HL-60/S4 treated with retinoic acid at 250 ng/mL for 4 days and 3 days (cell line): Measurements from ENCODE around the gene MCAT.

Experiments used
- in situ Hi-C: fragments of 300-500 bp; cut with MboI; formaldehyde crosslinking; loops from 2 replicates; pipeline ENCODE4 v1.7.0; 2022; ENCODE audit warnings: low sequenced_read_pairs

The MCAT gene

DNA sequence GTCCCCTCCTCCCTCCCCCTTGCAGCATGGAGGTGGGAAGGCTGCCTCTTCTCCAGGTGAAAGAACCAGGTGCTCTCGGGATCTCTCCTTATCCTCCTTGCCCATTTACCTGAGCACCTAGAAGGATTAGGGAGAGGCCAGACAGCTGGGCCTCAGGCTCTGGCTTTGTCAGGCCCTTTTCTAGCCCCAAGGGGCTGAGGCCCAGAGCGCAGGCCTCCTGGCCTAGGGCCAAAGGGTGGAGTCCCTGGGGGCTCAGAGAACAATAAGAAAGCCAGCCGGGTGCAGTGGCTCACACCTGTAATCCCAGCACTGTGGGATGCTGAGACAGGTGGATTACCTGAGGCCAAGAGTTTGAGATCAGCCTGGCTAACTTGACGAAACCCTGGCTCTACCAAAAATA is 48.6 kb downstream of the MCAT start:
- in situ Hi-C loops, result no loop called here

GRCh38 chr22:43094085-43094484 is 49.1 kb downstream of the MCAT start:
- in situ Hi-C loops, result no loop called here

DNA sequence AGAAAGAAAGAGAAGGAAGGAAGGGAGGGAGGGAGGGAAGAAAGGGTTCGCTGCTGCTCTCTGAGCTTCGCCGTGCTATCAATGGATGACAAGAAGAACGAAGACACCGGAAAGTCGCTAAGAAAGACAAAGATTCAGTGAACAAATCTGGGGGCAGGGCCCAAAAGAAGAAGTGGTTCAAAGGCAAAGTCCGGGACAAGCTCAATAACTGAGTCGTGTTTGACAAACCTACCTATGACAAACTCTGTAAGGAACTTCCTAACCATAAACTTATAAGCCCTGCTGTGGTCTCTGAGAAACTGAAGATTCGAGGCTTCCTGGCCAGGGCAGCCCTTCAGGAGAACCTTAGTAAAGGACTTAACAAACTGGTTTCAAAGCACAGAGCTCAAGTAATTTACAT is 51.1 kb downstream of the MCAT start:
- in situ Hi-C loops, result no loop called here

GRCh38 chr22:43090130-43090789 is 52.9 kb downstream of the MCAT start:
- in situ Hi-C loops, result no loop called here

DNA sequence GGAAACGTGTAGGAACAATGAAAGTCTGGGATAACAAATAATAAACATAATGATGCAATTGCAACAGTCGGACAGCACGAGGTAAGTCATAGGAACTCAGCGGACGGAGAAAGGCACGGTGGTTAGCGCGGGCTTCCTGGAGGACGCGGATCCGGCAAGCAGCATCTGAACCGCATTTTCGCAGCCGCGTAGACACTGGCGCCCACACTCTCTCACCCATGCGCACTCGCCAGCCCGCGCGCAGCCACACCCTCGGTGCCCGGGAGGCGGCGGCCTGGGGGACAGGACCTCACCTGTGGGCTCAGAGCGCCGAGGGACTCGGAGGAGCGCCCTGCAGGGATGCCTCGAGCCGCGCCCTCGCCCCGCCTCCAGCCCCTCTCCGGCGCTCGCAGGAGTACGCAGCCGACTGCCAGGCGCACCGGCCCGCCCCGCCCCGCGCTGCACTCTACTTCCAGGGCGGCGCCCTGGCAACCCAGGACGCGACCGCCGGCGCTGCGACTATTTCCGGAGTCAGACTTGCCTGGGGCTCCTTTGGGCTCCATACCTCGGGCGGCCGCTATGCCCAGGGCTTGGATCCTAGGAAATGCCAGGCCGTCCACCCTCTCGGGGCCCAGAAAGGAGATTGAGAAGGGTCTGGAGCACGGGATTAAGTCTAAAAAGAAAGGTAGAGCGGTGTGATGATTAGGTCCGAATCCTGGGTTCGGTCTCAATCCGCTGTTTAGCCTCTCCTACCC is 54.0 kb downstream of the MCAT start, which contains the start of gene TTLL1:
Gene TTLL1 (minus strand): TSS at position 408 of the 734 bp plus-strand sequence. CDS start 13,805 bp downstream, outside the sequence.
- in situ Hi-C loops, result no loop called here

DNA sequence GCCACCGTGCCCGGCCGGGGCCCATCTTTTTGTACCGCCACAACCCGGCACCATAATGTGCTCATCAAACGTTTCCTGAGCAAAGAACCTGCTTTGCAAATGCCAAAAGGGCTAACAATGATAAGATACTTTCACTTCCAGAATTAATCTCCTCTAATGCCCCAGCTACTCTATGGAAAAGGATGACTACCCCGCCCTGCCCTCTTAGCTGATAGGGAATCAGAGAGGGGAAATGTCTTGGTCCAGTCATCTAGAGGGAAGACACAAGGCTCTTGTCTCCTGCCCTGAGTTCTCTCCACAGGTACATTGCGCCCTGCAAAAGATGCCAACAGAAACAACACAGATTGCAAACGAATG is 54.6 kb downstream of the MCAT start:
- in situ Hi-C loops, result no loop called here

GRCh38 chr22:43085658-43086606 is 57.3 kb downstream of the MCAT start:
- in situ Hi-C loops, result no loop called here
